Liver (tissue), 9 donors: ENCODE measurements around the gene NINJ1. TPM values are rescaled to one million over a fixed set of nuclear protein-coding genes. Genes with fewer than 3 reads are reported as not detected.

Source experiments
- DNase-seq: peaks from one replicate; pipeline ENCODE4 v3.0.0-alpha.2; 2017; ENCODE audit warnings: low spot score
- H3K27ac ChIP-seq, 2 donors: one replicate each; pipeline ENCODE4 v1.7.0; 2013; ENCODE audit warnings: inconsistent platforms in 2 of 2, low read length in 2 of 2, control low read depth in 1 of 2, low read depth in 1 of 2, mild to moderate bottlenecking in 1 of 2
- H3K27me3 ChIP-seq, 4 donors: one replicate each; pipeline versions ENCODE4 v1.6.1 to v1.7.0; 2013; ENCODE audit warnings: low read length in 3 of 4, inconsistent platforms in 1 of 4, mild to moderate bottlenecking in 1 of 4, moderate library complexity in 1 of 4; ENCODE audit not compliant: control insufficient read depth in 4 of 4, insufficient read depth in 4 of 4
- H3K36me3 ChIP-seq, 4 donors: one replicate each; pipeline versions ENCODE4 v1.6.1 to v1.7.0; 2013; ENCODE audit warnings: low read length in 3 of 4, mild to moderate bottlenecking in 3 of 4, low read depth in 1 of 4, moderate library complexity in 1 of 4; ENCODE audit not compliant: control insufficient read depth in 4 of 4, insufficient read depth in 3 of 4
- H3K4me1 ChIP-seq, 4 donors: one replicate each; pipeline versions ENCODE4 v1.6.1 to v1.7.0; 2013; ENCODE audit warnings: low read length in 3 of 4, mild to moderate bottlenecking in 3 of 4, moderate library complexity in 1 of 4; ENCODE audit not compliant: control insufficient read depth in 4 of 4, insufficient read depth in 4 of 4
- H3K4me3 ChIP-seq, 3 donors: one replicate each; pipeline versions ENCODE4 v1.6.1 to v1.7.0; 2013; ENCODE audit warnings: low read length in 3 of 3, control low read depth in 1 of 3, low read depth in 1 of 3, mild to moderate bottlenecking in 1 of 3
- H3K9ac ChIP-seq, 2 donors: one replicate each; pipeline ENCODE4 v1.7.0; 2013; ENCODE audit warnings: low read length in 2 of 2, mild to moderate bottlenecking in 2 of 2, moderate library complexity in 2 of 2, control low read depth in 1 of 2, low read depth in 1 of 2
- H3K9me3 ChIP-seq, 4 donors: one replicate each; pipeline versions ENCODE4 v1.6.1 to v1.7.0; 2013; ENCODE audit warnings: low read length in 3 of 4; ENCODE audit not compliant: control insufficient read depth in 4 of 4
- EGR1 ChIP-seq, 2 donors: IDR thresholded peaks; 2 replicates each; pipeline ENCODE4 v1.6.1; 2016 to 2018; ENCODE audit warnings: antibody characterized with exemption in 2 of 2, low read depth in 2 of 2
- FOXA1 ChIP-seq: IDR thresholded peaks from 2 replicates; pipeline ENCODE4 v1.6.1; 2016; ENCODE audit warnings: antibody characterized with exemption
- FOXA2 ChIP-seq: IDR thresholded peaks from 2 replicates; pipeline ENCODE4 v1.6.1; 2016; ENCODE audit warnings: antibody characterized with exemption
- GABPA ChIP-seq, 2 donors: IDR thresholded peaks in 1 of 2; conservative IDR thresholded peaks in 1 of 2; 2 replicates each; pipeline ENCODE4 v1.6.1; 2016; ENCODE audit warnings: antibody characterized with exemption in 2 of 2, mild to moderate bottlenecking in 1 of 2, moderate library complexity in 1 of 2
- HNF4A ChIP-seq, 2 donors: conservative IDR thresholded peaks; 2 replicates each; pipeline ENCODE4 v1.6.1; 2016; ENCODE audit warnings: antibody characterized with exemption in 2 of 2, mild to moderate bottlenecking in 2 of 2
- HNF4G ChIP-seq: IDR thresholded peaks from 2 replicates; pipeline ENCODE4 v1.6.1; 2016; ENCODE audit warnings: antibody characterized with exemption
- JUND ChIP-seq, 2 donors: IDR thresholded peaks; 2 replicates each; pipeline ENCODE4 v1.6.1; 2016; ENCODE audit warnings: antibody characterized with exemption in 2 of 2
- NR2F2 ChIP-seq: IDR thresholded peaks from 2 replicates; pipeline ENCODE4 v1.6.1; 2016; ENCODE audit warnings: antibody characterized with exemption
- RAD21 ChIP-seq, 2 donors: IDR thresholded peaks; 2 replicates each; pipeline ENCODE4 v1.6.1; 2016; ENCODE audit warnings: antibody characterized with exemption in 2 of 2, mild to moderate bottlenecking in 2 of 2
- RXRA ChIP-seq, 2 donors: IDR thresholded peaks; 2 replicates each; pipeline ENCODE4 v1.6.1; 2017 to 2018; ENCODE audit warnings: antibody characterized with exemption in 2 of 2, mild to moderate bottlenecking in 1 of 2
- SP1 ChIP-seq: IDR thresholded peaks from 2 replicates; pipeline ENCODE4 v1.6.1; 2018; ENCODE audit warnings: antibody characterized with exemption, mild to moderate bottlenecking
- TAF1 ChIP-seq: conservative IDR thresholded peaks from 2 replicates; pipeline ENCODE4 v1.6.1; 2016; ENCODE audit warnings: antibody characterized with exemption, mild to moderate bottlenecking
- YY1 ChIP-seq: IDR thresholded peaks from 2 replicates; pipeline ENCODE4 v1.6.1; 2016; ENCODE audit warnings: antibody characterized with exemption, mild to moderate bottlenecking
- WGBS: extraction: QIAGEN DNeasy Blood & Tissue Kit; methylation state at CpG from one replicate; pipeline ENCODE4 v1.1.7; 2013; 5-methylcytosine and 5-hydroxymethylcytosine counted together
- polyA plus RNA-seq, 2 donors: library from polyadenylated mRNA; stranded (reverse) in 1 of 2; unstranded in 1 of 2; fragments of 200-250 nt in 1 of 2; fragments of >200 nt in 1 of 2; fragmentation: Nextera tagmentation in 1 of 2; extraction: Ambion mirVana in 1 of 2; gene quantifications; one replicate each; pipeline versions ENCODE4 v1.2.1 to v1.2.3, GENCODE V29; 2013 to 2015
- total RNA-seq, 2 donors: library from RNA; depleted of rRNA; stranded (reverse); fragments of >200 nt; gene quantifications; one replicate each; pipeline ENCODE4 v1.2.3, GENCODE V29; 2014
- TF ChIP-seq, protein P1 (sequence below): IDR thresholded peaks from 2 replicates; pipeline ENCODE4 v1.6.1; 2016; ENCODE audit warnings: antibody characterized with exemption
- TF ChIP-seq, protein P2 (sequence below): fragments of 150-350 bp; IDR thresholded peaks from 2 replicates; pipeline ENCODE4 v1.5.1; 2017; ENCODE audit warnings: improper control_type of control experiment, low read depth, low read length; ENCODE audit not compliant: missing input control
- TF ChIP-seq, protein P3 (sequence below): IDR thresholded peaks from 2 replicates; pipeline ENCODE4 v1.6.1; 2016; ENCODE audit warnings: antibody characterized with exemption, mild to moderate bottlenecking
- TF ChIP-seq, protein P4 (sequence below): IDR thresholded peaks from 2 replicates; pipeline ENCODE4 v1.6.1; 2016; ENCODE audit warnings: antibody characterized with exemption
- TF ChIP-seq, protein P5 (sequence below): IDR thresholded peaks from 2 replicates; pipeline ENCODE4 v1.6.1; 2016; ENCODE audit warnings: antibody characterized with exemption
- donor health status: healthy.
- donor health status: healthy.
- donor health status: healthy.
- donor health status: healthy.
- donor health status: healthy.

NINJ1 gene
- total and polyA plus RNA-seq, 4 donors, result 31.2 to 72.1 (median 55.2) TPM

DNA sequence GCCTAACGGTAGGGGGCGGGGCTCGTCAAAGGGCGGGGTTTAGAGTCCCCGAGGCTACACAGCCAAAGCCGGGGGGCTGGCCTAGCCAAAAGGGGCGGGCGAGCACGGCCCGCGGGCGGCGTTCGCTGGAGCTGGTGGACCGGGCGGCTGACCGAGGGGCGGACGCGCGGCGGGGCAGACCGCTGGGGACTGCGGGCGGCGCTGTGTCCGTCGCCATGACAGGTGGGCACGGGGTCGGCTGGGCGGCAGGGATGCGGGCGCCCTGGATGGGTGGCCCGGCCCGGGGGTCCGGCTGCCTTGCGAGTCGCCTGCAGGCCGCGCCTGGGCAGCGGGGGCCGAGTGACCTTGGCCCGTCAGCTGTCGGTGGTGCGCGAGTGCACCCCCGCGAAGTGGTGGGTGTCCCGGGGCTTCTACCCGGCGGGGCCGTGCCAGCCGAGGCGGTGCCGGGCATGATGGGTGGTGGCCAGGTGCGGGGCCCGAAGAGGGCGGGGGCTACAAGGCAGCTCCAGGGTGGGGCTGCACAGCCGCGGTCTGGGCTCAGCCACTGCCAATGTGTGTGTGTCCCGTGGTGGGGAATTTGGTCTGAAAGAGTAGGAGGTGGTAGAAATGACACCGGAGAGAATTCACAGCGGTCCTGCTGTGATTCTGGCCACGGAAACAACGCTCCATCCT lies 37.8 kb downstream of the NINJ1 start, which contains the start of gene CARD19:
Gene CARD19, plus strand, starts transcription at position 87 of the 672 bp plus-strand sequence. Its CDS starts 129 bp downstream, at position 216.
- Histone ChIP-seq H3K36me3 (no peaks in the 10 kb centered on the region), H3K4me3 (peak within 1 kb of the TSS; percentile 76 to 89 (median 85)), H3K27me3 (no peaks in the 10 kb centered on the region), H3K9ac (peak within 1 kb of the TSS; percentile 38 to 78), H3K9me3 (no peaks in the 10 kb centered on the region), H3K4me1 (peaks cover 8 to 34% (median 20%) of the 10 kb centered on the region in 4 donors), H3K27ac (peak within 1 kb of the TSS; percentile 89 to 94)
- no peak for DNase-seq
- WGBS, result under 1% methylated on average over 65 of the region's 65 CpGs
- TF ChIP-seq RXRA (IDR thresholded peaks at IDR 0.05) (no peak), RAD21 (IDR thresholded peaks at IDR 0.05) (no peak), YY1 (no peak), TAF1 (no peak), GABPA (IDR thresholded peaks at IDR 0.05 in 1 of 2, conservative IDR thresholded peaks at IDR 0.05 in 1 of 2) (no peak), HNF4G (no peak)
- TF ChIP-seq, protein P1, sequence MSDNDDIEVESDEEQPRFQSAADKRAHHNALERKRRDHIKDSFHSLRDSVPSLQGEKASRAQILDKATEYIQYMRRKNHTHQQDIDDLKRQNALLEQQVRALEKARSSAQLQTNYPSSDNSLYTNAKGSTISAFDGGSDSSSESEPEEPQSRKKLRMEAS, result no peak
- TF ChIP-seq, protein P2, sequence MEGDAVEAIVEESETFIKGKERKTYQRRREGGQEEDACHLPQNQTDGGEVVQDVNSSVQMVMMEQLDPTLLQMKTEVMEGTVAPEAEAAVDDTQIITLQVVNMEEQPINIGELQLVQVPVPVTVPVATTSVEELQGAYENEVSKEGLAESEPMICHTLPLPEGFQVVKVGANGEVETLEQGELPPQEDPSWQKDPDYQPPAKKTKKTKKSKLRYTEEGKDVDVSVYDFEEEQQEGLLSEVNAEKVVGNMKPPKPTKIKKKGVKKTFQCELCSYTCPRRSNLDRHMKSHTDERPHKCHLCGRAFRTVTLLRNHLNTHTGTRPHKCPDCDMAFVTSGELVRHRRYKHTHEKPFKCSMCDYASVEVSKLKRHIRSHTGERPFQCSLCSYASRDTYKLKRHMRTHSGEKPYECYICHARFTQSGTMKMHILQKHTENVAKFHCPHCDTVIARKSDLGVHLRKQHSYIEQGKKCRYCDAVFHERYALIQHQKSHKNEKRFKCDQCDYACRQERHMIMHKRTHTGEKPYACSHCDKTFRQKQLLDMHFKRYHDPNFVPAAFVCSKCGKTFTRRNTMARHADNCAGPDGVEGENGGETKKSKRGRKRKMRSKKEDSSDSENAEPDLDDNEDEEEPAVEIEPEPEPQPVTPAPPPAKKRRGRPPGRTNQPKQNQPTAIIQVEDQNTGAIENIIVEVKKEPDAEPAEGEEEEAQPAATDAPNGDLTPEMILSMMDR, result no peak

DNA sequence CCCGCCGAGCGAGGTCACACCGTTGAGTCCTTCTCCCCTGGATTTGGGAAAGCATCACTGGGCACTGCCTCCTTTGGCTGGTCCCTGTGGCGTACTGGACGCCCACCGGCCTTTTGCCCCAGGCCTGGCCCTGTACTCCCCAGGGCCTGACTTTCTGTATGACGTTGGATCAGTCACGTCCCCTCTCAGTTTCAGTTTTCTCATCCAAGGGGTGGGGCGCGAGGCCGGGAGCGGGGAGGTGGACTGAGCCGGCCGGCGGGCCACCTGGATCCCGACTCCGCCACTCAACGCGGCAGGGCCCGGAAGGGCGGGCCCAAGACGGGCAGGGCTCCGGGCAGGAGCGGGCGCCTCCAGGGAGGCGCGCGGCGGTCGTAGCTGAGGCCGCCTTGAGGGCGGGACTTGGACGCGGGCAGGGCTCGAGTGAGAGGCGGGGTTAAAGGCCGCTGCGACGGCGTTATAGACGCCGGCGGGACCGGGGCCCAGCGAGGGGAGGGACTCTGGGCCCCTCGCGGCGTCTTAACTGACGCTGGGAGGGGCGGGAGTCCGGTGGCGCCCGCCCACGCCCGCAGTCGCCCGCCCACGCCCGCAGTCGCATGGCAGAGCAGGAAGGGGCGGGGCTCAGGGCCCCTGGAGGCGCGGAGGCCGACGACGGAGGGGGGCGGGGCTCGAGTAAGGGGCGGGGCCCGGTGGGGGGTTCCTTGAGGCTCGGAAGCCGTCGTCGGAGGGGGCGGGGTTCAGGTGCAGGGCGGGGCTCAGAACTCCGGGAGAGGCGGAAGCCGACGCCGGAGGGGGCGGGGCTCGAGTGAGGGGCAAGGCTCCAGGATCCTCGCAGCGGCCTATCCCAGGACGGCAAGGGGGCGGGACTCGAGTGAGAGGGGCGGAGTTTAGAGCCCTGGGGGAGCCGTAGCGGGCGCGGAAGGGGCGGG lies 38.6 kb downstream of the NINJ1 start:
- Histone ChIP-seq H3K4me1 (peaks cover 8 to 34% (median 20%) of the 10 kb centered on the region in 4 donors), H3K4me3 (peak overlapping the region; percentile 38 to 50 (median 48)), H3K36me3 (no peaks in the 10 kb centered on the region), H3K27ac (peak overlapping the region; percentile 89 to 94), H3K27me3 (no peaks in the 10 kb centered on the region), H3K9ac (peak overlapping the region; percentile 23 to 71), H3K9me3 (no peaks in the 10 kb centered on the region)
- TF ChIP-seq, protein P3, sequence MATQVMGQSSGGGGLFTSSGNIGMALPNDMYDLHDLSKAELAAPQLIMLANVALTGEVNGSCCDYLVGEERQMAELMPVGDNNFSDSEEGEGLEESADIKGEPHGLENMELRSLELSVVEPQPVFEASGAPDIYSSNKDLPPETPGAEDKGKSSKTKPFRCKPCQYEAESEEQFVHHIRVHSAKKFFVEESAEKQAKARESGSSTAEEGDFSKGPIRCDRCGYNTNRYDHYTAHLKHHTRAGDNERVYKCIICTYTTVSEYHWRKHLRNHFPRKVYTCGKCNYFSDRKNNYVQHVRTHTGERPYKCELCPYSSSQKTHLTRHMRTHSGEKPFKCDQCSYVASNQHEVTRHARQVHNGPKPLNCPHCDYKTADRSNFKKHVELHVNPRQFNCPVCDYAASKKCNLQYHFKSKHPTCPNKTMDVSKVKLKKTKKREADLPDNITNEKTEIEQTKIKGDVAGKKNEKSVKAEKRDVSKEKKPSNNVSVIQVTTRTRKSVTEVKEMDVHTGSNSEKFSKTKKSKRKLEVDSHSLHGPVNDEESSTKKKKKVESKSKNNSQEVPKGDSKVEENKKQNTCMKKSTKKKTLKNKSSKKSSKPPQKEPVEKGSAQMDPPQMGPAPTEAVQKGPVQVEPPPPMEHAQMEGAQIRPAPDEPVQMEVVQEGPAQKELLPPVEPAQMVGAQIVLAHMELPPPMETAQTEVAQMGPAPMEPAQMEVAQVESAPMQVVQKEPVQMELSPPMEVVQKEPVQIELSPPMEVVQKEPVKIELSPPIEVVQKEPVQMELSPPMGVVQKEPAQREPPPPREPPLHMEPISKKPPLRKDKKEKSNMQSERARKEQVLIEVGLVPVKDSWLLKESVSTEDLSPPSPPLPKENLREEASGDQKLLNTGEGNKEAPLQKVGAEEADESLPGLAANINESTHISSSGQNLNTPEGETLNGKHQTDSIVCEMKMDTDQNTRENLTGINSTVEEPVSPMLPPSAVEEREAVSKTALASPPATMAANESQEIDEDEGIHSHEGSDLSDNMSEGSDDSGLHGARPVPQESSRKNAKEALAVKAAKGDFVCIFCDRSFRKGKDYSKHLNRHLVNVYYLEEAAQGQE, result peak; percentile 27
- TF ChIP-seq NR2F2 (peak; percentile 8), JUND (IDR thresholded peaks at IDR 0.05) (no peak), YY1 (peak; percentile 48), HNF4G (peak; percentile 9), GABPA (IDR thresholded peaks at IDR 0.05 in 1 of 2, conservative IDR thresholded peaks at IDR 0.05 in 1 of 2) (peak; percentile 46 to 74), SP1 (peak; percentile 67), FOXA1 (no peak), HNF4A (conservative IDR thresholded peaks at IDR 0.05) (no peak), EGR1 (IDR thresholded peaks at IDR 0.05; ENCODE audit: low read depth in 2 of 2) (peak; percentile 83 to 97), RAD21 (IDR thresholded peaks at IDR 0.05) (peak in 1 of 2 donors; percentile 39), FOXA2 (no peak), RXRA (IDR thresholded peaks at IDR 0.05) (peak in 1 of 2 donors; percentile 4), TAF1 (no peak)
- TF ChIP-seq, protein P4, sequence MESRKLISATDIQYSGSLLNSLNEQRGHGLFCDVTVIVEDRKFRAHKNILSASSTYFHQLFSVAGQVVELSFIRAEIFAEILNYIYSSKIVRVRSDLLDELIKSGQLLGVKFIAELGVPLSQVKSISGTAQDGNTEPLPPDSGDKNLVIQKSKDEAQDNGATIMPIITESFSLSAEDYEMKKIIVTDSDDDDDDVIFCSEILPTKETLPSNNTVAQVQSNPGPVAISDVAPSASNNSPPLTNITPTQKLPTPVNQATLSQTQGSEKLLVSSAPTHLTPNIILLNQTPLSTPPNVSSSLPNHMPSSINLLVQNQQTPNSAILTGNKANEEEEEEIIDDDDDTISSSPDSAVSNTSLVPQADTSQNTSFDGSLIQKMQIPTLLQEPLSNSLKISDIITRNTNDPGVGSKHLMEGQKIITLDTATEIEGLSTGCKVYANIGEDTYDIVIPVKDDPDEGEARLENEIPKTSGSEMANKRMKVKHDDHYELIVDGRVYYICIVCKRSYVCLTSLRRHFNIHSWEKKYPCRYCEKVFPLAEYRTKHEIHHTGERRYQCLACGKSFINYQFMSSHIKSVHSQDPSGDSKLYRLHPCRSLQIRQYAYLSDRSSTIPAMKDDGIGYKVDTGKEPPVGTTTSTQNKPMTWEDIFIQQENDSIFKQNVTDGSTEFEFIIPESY, result no peak
- TF ChIP-seq, protein P1, result peak; percentile 24
- TF ChIP-seq, protein P2, result no peak
- TF ChIP-seq, protein P5, sequence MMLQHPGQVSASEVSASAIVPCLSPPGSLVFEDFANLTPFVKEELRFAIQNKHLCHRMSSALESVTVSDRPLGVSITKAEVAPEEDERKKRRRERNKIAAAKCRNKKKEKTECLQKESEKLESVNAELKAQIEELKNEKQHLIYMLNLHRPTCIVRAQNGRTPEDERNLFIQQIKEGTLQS, result no peak
- WGBS, result 4% methylated on average over 95 of the region's 95 CpGs
- peak; percentile 100 for DNase-seq
